ENCODE results near the gene SNRNP40.

Gene SNRNP40

DNA sequence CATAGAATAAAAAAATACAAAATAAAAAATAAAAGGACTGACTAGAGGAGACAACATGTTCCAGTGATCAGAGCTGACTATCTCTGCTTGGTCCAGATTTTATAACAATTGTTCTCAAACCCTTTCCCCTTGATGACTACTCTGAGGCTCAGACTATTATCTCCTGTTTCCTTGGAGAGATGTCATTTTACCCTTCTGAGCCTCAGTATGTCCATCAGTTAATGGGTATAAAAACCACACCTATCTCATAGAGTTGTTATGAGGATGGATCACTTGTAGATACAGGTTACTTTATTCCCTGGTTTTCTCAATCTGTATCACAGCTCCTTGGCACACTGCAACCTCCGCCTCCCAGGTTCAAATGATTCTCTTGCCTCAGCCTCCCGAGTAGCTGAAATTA, 63.9 kb downstream of the SNRNP40 start:
- 100% methylated on average over 1 to 2 of the region's 2 CpGs for WGBS, 2 experiments (ENCODE audit: insufficient coverage in 2 of 2)
- Histone ChIP-seq H3K4me1 (ENCODE audit: control insufficient read depth, insufficient read depth, low read length, poor library complexity, severe bottlenecking) (no peaks in the 10 kb centered on the region), H3K27ac (ENCODE audit: low read depth, low read length, severe bottlenecking) (no peak overlapping the region), H3K4me3 (ENCODE audit: extremely low read depth, insufficient read depth, low read length, poor library complexity, severe bottlenecking) (no peak overlapping the region), H3K9me3 (ENCODE audit: control insufficient read depth, low read length) (no peaks in the 10 kb centered on the region), H3K36me3 (ENCODE audit: control insufficient read depth, insufficient read depth, low read length) (no peaks in the 10 kb centered on the region)

DNA sequence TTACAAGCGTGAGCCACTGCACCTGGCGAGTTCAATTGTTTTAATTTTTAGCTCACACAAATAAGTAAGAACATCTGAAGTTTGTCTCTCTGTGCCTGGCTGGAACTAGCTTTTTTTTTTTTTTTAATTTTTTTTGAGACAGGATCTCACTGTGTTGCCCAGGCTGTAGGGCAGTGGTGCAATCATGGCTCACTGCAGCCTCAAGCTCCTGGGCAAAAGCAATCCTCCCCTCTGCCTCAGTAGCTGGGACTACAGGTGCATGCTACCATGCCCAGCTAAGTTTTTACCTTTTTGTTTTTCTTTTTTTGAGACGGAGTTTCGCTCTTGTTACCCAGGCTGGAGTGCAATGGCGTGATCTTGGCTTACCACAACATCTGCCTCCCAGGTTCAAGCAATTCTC, 64.8 kb downstream of the SNRNP40 start:
- Histone ChIP-seq H3K4me1 (ENCODE audit: control insufficient read depth, insufficient read depth, low read length, poor library complexity, severe bottlenecking) (no peaks in the 10 kb centered on the region), H3K9me3 (ENCODE audit: control insufficient read depth, low read length) (no peaks in the 10 kb centered on the region), H3K36me3 (ENCODE audit: control insufficient read depth, insufficient read depth, low read length) (no peaks in the 10 kb centered on the region), H3K4me3 (ENCODE audit: extremely low read depth, insufficient read depth, low read length, poor library complexity, severe bottlenecking) (no peak overlapping the region), H3K27ac (ENCODE audit: low read depth, low read length, severe bottlenecking) (no peak overlapping the region)
- WGBS, 2 experiments (ENCODE audit: insufficient coverage in 2 of 2) = 90 to 100% methylated on average over 2 to 3 of the region's 5 CpGs

DNA sequence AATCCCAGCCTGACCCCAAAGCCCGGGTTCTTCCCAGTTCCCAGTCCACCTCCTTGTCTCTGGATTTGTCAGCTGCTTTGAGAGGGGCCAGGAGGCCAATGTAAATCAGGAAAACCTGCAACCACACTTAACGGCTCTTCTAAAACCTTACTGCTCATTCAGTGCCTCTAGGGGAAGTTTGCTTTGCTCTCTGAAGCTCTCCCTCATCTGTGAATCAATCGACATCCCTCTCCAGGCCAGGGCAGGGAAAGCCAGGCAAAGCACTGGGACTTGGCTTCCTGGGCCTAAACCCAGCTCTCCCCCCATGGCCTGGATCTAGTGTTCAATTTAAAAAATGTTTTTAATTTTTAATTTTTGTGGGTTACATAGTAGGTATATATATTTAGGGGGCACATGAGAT, 66.2 kb downstream of the SNRNP40 start:
- H3K36me3 ChIP-seq (ENCODE audit: control insufficient read depth, insufficient read depth, low read length) = no peaks in the 10 kb centered on the region
- 69 to 74% methylated on average over 3 of the region's 3 CpGs for WGBS, 2 experiments (ENCODE audit: insufficient coverage in 2 of 2)
- H3K9me3 ChIP-seq (ENCODE audit: control insufficient read depth, low read length) = no peaks in the 10 kb centered on the region
- H3K4me3 ChIP-seq (ENCODE audit: extremely low read depth, insufficient read depth, low read length, poor library complexity, severe bottlenecking) = no peak overlapping the region
- H3K4me1 ChIP-seq (ENCODE audit: control insufficient read depth, insufficient read depth, low read length, poor library complexity, severe bottlenecking) = no peaks in the 10 kb centered on the region
- H3K27ac ChIP-seq (ENCODE audit: low read depth, low read length, severe bottlenecking) = no peak overlapping the region

DNA sequence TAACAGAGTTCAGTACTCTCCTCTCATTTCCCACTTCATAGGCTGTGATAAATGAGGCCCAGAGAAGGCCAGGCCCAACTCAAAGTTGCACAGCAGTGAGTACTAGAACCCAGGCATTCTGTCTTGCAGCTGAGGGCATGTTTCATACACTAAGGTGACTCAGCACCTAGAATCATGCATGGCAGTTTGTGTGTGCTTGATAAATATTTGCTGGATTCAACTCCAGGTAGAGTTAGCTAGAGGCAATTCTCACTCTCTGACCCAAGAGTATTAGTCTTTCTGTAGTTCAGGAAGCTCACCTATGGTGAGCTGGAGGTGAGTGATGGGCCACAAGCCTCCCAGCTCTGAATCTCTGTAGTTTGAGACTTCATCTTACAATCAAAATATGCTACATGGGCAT, 67.6 kb downstream of the SNRNP40 start:
- Histone ChIP-seq H3K4me3 (ENCODE audit: extremely low read depth, insufficient read depth, low read length, poor library complexity, severe bottlenecking) (no peak overlapping the region), H3K36me3 (ENCODE audit: control insufficient read depth, insufficient read depth, low read length) (no peaks in the 10 kb centered on the region), H3K27ac (ENCODE audit: low read depth, low read length, severe bottlenecking) (no peak overlapping the region), H3K9me3 (ENCODE audit: control insufficient read depth, low read length) (no peaks in the 10 kb centered on the region), H3K4me1 (ENCODE audit: control insufficient read depth, insufficient read depth, low read length, poor library complexity, severe bottlenecking) (no peaks in the 10 kb centered on the region)

DNA sequence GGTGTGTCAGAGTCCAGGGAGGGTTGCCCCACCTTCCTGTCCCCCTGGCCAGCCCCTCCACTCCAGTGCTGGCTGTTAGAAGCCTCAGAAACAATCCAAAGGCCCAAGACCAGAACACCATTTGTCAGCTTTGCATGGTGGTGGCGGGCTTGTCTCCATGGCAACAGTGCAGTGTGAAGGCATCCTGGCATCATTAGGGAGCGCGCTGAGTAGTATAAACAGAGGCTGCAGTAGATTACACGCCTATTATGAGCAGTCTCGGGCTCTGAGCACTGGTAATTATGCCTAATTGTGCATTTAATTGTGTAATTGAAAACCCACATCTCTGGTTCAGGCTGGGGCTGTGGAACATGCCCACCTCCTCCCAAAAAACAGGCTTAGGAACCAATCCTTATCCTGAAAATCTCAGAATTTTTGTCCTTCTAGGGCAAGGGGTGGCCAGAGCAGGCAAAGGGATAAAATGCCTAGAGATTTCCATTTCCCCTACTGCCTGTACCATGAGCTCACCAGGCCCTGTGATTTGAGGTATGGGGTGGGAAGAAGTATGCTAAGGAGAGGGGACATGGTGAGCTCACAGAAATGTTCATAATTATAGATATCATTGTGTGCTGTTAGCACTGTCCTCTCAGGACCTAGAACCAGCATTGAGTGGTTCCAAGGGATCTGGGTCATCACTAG, 68.6 kb downstream of the SNRNP40 start:
- no peaks in the 10 kb centered on the region for H3K9me3 ChIP-seq (ENCODE audit: control insufficient read depth, low read length)
- 72 to 87% methylated on average over 3 to 4 of the region's 5 CpGs for WGBS, 2 experiments (ENCODE audit: insufficient coverage in 2 of 2)
- H3K4me1 ChIP-seq (ENCODE audit: control insufficient read depth, insufficient read depth, low read length, poor library complexity, severe bottlenecking) = no peaks in the 10 kb centered on the region
- H3K4me3 ChIP-seq (ENCODE audit: extremely low read depth, insufficient read depth, low read length, poor library complexity, severe bottlenecking) = no peak overlapping the region
- H3K27ac ChIP-seq (ENCODE audit: low read depth, low read length, severe bottlenecking) = no peak overlapping the region
- H3K36me3 ChIP-seq (ENCODE audit: control insufficient read depth, insufficient read depth, low read length) = no peaks in the 10 kb centered on the region

DNA sequence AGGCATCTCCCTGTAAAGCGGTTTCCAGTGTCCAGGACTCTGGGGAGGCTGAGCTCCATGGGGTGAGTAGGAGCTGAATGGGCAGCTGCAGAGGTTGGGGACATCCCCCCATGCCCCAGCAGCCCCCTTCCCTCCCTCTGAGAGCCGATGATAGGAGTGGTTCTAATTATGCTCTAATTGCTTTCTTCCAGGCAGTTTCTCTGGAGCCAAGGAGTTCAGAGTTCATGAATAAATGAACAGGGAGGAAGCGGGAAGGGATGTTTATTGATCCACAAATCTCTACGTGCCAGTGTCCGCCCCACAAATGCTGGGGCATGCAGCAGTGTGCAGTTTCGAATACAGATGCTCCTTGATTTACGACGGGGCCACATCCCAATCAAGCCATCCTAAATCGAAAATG, 72.5 kb downstream of the SNRNP40 start:
- Histone ChIP-seq H3K27ac (ENCODE audit: low read depth, low read length, severe bottlenecking) (no peak overlapping the region), H3K4me3 (ENCODE audit: extremely low read depth, insufficient read depth, low read length, poor library complexity, severe bottlenecking) (no peak overlapping the region), H3K4me1 (ENCODE audit: control insufficient read depth, insufficient read depth, low read length, poor library complexity, severe bottlenecking) (no peaks in the 10 kb centered on the region), H3K36me3 (ENCODE audit: control insufficient read depth, insufficient read depth, low read length) (no peaks in the 10 kb centered on the region), H3K9me3 (ENCODE audit: control insufficient read depth, low read length) (no peaks in the 10 kb centered on the region)
- WGBS, 2 experiments (ENCODE audit: insufficient coverage in 2 of 2) = 88 to 97% methylated on average over 6 to 7 of the region's 9 CpGs

DNA sequence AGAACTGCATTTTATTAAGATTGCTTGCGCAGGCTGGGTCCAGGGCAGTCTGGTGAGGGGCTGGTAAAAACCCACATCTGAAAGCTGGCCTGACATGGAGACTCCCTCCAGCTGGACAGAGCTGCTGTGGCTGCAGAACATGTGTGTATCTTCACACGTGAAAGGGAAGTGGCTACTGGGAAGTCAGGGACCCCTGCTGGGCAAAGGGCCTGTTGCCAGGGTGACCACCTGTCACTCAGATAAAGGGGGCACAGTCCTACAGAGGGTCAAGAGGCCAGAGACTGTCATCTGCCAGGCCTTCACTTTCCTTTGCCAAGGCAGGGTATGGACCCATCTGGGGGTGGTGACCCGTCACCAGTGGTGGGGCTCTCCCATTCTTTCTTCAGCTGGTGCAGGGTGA, 74.4 kb downstream of the SNRNP40 start:
- Histone ChIP-seq H3K27ac (ENCODE audit: low read depth, low read length, severe bottlenecking) (no peak overlapping the region), H3K4me3 (ENCODE audit: extremely low read depth, insufficient read depth, low read length, poor library complexity, severe bottlenecking) (no peak overlapping the region), H3K36me3 (ENCODE audit: control insufficient read depth, insufficient read depth, low read length) (no peaks in the 10 kb centered on the region), H3K4me1 (ENCODE audit: control insufficient read depth, insufficient read depth, low read length, poor library complexity, severe bottlenecking) (no peaks in the 10 kb centered on the region), H3K9me3 (ENCODE audit: control insufficient read depth, low read length) (no peaks in the 10 kb centered on the region)
- 70 to 72% methylated on average over 2 to 3 of the region's 3 CpGs for WGBS, 2 experiments (ENCODE audit: insufficient coverage in 2 of 2)

DNA sequence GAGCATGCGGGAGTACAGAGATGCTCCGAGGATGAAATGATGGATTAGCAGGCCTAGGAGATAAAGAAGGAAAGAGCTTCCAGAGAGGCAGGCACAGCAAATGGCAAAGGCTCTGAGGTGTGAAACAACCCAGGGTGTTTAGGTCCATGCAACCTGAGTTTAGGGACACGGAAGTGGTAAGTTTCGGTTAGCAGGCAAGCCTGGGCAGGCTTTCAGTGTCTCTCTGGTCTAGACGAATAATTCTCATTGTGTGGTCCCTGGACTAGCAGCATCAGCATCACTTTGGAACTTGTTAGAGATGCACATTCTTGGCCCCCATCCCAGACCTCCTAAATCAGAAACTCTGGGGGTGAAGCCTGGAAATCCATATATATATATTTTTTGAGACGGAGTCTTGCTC, 75.5 kb downstream of the SNRNP40 start:
- H3K27ac ChIP-seq (ENCODE audit: low read depth, low read length, severe bottlenecking) = no peak overlapping the region
- no peaks in the 10 kb centered on the region for H3K36me3 ChIP-seq (ENCODE audit: control insufficient read depth, insufficient read depth, low read length)
- 92 to 93% methylated on average over 5 to 6 of the region's 6 CpGs for WGBS, 2 experiments (ENCODE audit: insufficient coverage in 2 of 2)
- H3K4me1 ChIP-seq (ENCODE audit: control insufficient read depth, insufficient read depth, low read length, poor library complexity, severe bottlenecking) = no peaks in the 10 kb centered on the region
- no peak overlapping the region for H3K4me3 ChIP-seq (ENCODE audit: extremely low read depth, insufficient read depth, low read length, poor library complexity, severe bottlenecking)
- H3K9me3 ChIP-seq (ENCODE audit: control insufficient read depth, low read length) = no peaks in the 10 kb centered on the region

DNA sequence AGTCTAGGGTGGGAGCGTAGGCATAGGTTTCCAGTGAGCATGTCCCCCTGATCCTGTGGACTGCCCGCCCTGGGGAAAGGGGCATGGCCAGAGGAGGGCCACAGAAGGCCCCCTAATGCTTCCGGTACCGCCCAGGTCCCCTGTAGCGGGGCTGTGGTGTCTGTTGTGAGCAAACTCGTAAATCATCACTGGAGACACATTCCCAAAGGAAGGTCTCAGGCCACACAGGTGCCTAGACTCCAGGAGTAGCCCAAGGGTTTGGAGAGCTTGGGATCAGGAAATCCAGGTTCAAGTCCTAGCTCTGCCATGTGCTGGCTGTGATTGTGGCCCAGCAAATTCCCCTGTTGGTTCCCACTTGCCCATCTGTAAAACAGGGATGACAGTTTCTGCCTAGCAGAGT, 77.1 kb downstream of the SNRNP40 start:
- Histone ChIP-seq H3K27ac (ENCODE audit: low read depth, low read length, severe bottlenecking) (no peak overlapping the region), H3K4me1 (ENCODE audit: control insufficient read depth, insufficient read depth, low read length, poor library complexity, severe bottlenecking) (no peaks in the 10 kb centered on the region), H3K4me3 (ENCODE audit: extremely low read depth, insufficient read depth, low read length, poor library complexity, severe bottlenecking) (no peak overlapping the region), H3K9me3 (ENCODE audit: control insufficient read depth, low read length) (no peaks in the 10 kb centered on the region), H3K36me3 (ENCODE audit: control insufficient read depth, insufficient read depth, low read length) (no peaks in the 10 kb centered on the region)
- 85 to 96% methylated on average over 6 of the region's 6 CpGs for WGBS, 2 experiments (ENCODE audit: insufficient coverage in 2 of 2)

DNA sequence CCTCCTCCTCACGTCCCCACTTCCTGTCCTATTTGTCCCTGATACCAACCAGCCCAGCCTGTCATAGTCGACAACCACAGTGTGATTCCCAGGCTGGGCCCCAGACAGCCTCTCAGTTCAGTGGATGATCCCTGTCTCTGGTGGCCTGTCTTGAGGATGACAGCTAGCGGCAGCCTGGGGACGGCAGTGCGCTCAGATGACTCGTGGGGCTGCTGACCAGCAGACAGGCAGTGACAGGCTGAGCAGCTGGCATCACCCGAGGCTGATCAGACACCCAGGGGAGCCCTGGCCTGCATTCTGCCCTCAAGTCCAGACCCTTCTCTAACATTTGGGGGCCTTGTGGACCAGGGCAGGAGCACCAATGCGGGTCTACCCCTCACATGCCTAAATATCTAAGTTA, 77.9 kb downstream of the SNRNP40 start:
- 75 to 81% methylated on average over 6 to 7 of the region's 8 CpGs for WGBS, 2 experiments (ENCODE audit: insufficient coverage in 2 of 2)
- H3K4me1 ChIP-seq (ENCODE audit: control insufficient read depth, insufficient read depth, low read length, poor library complexity, severe bottlenecking) = no peaks in the 10 kb centered on the region
- H3K9me3 ChIP-seq (ENCODE audit: control insufficient read depth, low read length) = no peaks in the 10 kb centered on the region
- H3K36me3 ChIP-seq (ENCODE audit: control insufficient read depth, insufficient read depth, low read length) = no peaks in the 10 kb centered on the region
- no peak overlapping the region for H3K27ac ChIP-seq (ENCODE audit: low read depth, low read length, severe bottlenecking)
- no peak overlapping the region for H3K4me3 ChIP-seq (ENCODE audit: extremely low read depth, insufficient read depth, low read length, poor library complexity, severe bottlenecking)

DNA sequence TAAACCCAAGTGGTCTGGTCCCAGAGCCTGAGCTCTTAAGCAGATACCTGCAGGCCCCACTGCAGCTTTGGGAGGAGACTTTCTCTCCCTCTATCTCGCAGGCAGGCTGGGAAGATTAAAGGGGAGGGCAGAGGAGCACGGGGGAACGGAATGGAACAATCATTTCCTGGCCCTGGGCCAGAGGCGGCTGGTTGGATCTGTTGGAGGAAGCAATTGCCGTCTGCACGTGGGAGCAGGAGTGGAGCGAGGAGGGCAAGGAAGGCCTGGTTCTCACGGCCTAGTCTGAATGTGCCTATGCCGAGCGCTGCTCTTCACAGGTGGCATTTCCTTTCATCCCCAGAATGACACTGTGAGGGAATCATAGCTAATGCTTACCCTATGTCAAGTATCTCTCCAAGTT, 80.6 kb downstream of the SNRNP40 start:
- H3K27ac ChIP-seq (ENCODE audit: low read depth, low read length, severe bottlenecking) = no peak overlapping the region

More for the DNA sequence above, 80.6 kb downstream of the SNRNP40 start:
- no peaks in the 10 kb centered on the region for H3K9me3 ChIP-seq (ENCODE audit: control insufficient read depth, low read length)
- no peaks in the 10 kb centered on the region for H3K4me1 ChIP-seq (ENCODE audit: control insufficient read depth, insufficient read depth, low read length, poor library complexity, severe bottlenecking)
- 47 to 65% methylated on average over 7 to 9 of the region's 10 CpGs for WGBS, 2 experiments (ENCODE audit: insufficient coverage in 2 of 2)
- no peaks in the 10 kb centered on the region for H3K36me3 ChIP-seq (ENCODE audit: control insufficient read depth, insufficient read depth, low read length)
- H3K4me3 ChIP-seq (ENCODE audit: extremely low read depth, insufficient read depth, low read length, poor library complexity, severe bottlenecking) = no peak overlapping the region
